ENCODE measurements around the gene PDE11A.
"Not testable (repeated sequence)": the region's sequence is repeated elsewhere in the genome, so short reads cannot be mapped to it uniquely, and the experiment has no call there.

The PDE11A gene

DNA sequence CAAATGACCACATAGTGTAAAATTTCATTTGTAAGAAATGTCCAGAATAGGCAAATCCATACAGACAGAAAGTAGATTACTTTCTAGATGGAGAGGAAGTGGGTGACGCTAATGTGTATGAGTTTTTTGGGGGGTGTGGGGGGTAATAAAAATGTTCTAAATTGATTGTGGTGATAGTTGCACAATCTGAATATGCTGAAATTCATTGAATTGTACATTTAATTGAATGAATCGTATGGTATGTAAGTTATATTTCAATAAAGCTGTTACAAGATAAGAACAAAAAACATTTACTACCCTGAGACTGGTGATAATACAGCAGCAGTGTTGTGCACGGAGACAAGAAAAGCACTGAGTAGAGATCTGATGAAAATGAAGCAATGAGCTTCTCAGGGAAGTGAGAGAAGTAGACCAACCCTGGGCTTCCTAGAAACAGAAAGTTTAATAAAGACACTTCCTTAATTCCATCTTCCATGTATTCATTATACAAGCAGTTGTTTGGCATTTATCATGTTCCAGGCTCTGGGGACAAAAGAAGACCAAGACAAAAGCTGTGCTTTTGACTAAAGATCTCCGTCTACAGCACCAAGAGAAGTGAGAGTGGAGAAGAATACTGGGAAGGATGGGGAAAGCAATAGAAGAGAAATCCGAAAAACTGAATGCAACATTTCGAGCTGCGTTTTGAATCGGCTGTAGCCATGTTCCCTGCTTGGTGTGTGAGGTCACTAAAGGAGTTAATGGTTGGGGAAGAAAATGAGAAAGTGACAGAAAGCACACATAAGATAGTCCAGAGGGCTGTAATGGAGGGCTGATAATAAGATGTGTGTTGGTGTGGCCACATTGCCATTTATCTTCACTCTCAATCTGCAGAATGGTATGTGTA lies 1.8 kb upstream of the PDE11A start:
- DNase-seq (ENCODE audit: low read depth in 3 of 3), result no peak

GRCh38 chr2:178072000-178072382 lies 586 bp downstream of the PDE11A start:
- no peak for DNase-seq (ENCODE audit: low read depth in 3 of 3)

DNA sequence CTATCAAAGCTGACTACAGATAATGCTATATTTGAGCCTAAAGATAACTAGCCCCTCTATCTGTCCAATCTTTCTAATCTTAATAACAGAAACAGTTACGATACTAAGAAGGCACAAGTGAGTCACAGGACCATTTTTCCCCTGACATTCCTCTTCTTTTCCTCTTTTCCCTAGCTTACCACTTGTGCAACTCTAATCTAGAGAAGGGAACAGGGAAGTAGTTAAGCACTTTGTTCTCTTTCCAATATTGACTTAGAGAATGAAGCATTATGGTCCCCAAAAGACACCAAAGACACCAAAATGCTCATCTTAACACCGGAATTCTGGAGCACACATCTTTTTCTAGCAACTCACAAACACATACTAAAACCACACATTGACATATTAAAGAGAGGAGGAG lies 1.8 kb downstream of the PDE11A start:
- no peak for DNase-seq (ENCODE audit: low read depth in 3 of 3)

DNA sequence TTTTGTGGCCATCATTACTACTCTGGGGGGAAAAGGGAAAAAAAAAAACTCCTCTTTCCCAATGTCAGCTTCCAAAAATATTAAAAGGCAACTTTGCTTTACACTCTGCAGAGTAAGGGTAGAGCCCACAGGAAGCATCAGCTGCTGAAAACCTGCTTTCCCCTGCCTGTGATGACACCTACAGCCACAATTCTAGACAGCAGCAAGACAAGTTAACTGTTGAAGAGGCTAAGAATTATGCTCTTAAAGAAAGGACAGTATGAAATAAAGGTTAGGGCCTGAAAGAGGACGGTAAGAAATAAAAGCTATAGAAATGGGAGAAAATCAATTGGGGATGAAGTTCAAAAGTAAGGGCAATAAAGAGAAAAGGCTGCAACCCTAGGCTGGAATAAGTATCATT lies 3.0 kb downstream of the PDE11A start:
- DNase-seq (ENCODE audit: low read depth in 3 of 3), result no peak

DNA sequence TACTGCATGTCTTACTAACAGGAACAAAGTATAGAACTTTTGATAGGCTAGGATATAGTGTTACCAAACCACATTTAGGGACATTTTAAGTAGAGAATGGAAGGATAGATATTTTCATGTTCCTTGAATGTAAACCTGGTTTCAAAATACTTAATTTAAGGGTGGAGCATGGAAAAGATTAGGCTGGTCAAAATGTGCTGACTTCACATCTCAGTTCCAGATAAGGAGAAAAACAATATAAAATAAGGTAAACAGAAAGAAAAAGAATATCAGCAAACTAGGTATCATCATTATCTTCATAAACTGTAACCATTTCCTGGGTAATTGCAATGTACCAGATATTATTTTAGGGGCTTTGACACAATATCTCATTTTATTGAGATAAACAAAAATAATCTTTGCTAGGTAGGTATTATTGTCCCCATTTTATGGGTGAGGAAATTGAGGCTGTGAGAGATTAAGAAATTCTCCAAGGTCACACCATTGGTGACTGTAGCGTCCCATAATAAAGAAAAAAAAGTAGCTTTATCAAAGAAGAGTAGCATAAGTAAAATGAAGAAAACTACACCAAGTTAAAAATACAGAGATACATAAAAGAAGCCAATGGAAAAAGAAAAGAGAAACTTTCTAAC lies 3.6 kb downstream of the PDE11A start:
- DNase-seq (ENCODE audit: low read depth in 3 of 3), result no peak

DNA sequence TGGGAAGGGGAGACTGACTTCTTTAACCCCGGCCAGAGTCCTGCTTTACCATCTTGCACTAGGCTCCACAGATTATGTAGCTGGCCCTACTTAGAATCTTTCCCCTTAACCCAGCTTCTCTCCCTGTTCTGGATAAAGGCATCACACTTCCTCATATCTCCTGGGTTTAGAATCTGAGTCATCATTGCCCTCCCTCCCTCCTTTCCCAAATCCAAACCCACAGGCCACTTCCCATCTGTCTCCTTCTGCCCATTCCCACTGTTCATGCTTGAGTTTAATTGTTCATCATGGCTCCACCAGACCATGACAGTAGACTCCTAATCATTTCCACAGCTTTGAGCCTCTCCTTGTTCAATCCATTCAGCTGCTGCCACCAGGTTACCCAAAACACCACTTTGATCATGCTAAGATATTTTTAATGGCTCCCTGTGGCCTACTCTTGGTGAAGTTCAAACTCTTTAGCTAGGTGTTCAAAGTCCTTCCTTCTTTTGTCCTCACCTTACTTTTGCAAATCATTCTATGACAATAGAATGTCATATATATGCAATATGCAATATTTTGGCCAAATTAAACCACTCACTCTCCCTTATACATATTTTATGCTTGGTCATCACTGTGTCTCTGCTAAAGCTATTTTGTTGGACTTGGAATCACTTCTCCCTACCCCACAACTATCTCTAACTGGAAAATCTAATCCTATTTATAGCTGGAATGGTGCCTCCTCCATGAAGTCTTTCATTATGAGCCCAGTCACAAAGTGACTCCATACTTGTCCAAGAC lies 5.5 kb downstream of the PDE11A start:
- no peak for DNase-seq (ENCODE audit: low read depth in 3 of 3)

- no peak for DNase-seq (ENCODE audit: low read depth in 3 of 3)
Observed at GRCh38 chr2:178066324-178066723, 6.3 kb downstream of the PDE11A start.

DNA sequence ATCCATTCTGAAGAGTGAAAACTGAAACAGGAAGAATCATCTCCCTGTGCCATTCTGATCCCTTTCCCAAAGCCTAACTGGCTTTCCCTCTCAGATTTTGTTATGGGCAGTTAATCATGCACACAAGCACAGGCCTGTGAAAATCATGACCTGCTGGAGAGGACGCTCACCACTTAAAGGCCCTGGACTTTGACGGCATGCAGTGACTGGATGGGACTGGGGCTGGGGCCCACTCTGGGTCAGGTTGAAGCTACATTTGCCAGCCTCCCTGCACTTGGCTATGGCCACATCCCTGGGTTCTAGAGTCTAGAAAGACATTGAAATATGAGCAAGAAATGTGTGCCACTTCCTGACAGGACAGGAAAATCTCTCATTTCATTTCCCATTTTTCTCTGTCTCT lies 12.9 kb downstream of the PDE11A start:
- no peak for DNase-seq (ENCODE audit: low read depth in 3 of 3)

DNA sequence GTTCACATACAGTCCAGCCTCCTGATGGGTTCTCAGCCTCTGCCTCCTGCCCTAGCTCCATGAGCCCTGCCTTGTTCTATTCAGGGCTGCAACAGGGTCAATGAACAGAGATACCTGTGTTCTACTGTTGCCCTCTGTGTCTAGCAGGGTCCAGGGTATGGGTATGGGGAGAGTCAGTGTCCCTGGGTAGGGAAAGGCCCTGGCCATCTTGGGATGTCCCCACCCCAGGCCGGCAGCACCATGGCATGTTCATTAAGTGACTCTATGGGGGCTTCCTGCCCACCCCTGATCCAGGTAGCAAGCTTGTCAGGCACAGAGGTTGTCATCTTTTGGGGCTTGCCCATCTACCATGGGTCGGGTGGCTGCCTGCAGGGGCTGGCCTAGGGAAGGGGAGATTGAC lies 13.5 kb downstream of the PDE11A start:
- DNase-seq (ENCODE audit: low read depth in 3 of 3), result no peak

- DNase-seq (ENCODE audit: low read depth in 3 of 3), result no peak
Observed at GRCh38 chr2:178057179-178057680, 15.3 kb downstream of the PDE11A start.

- DNase-seq (ENCODE audit: low read depth in 3 of 3), result no peak
Observed at GRCh38 chr2:178056345-178056744, 16.2 kb downstream of the PDE11A start.

GRCh38 chr2:178051257-178051656 lies 21.3 kb downstream of the PDE11A start:
- not testable (repeated sequence) for DNase-seq (ENCODE audit: low read depth in 3 of 3)

GRCh38 chr2:178047391-178047790 lies 25.2 kb downstream of the PDE11A start:
- DNase-seq (ENCODE audit: low read depth in 3 of 3), result no peak

GRCh38 chr2:178044836-178045235 lies 27.7 kb downstream of the PDE11A start:
- no peak for DNase-seq (ENCODE audit: low read depth in 3 of 3)

- DNase-seq (ENCODE audit: low read depth in 3 of 3), result no peak
Observed at GRCh38 chr2:178043266-178043665, 29.3 kb downstream of the PDE11A start.

- not testable (repeated sequence) for DNase-seq (ENCODE audit: low read depth in 3 of 3)
Observed at GRCh38 chr2:178033583-178033982, 39.0 kb downstream of the PDE11A start.

- no peak for DNase-seq (ENCODE audit: low read depth in 3 of 3)
Observed at GRCh38 chr2:178029342-178029741, 43.2 kb downstream of the PDE11A start.

DNA sequence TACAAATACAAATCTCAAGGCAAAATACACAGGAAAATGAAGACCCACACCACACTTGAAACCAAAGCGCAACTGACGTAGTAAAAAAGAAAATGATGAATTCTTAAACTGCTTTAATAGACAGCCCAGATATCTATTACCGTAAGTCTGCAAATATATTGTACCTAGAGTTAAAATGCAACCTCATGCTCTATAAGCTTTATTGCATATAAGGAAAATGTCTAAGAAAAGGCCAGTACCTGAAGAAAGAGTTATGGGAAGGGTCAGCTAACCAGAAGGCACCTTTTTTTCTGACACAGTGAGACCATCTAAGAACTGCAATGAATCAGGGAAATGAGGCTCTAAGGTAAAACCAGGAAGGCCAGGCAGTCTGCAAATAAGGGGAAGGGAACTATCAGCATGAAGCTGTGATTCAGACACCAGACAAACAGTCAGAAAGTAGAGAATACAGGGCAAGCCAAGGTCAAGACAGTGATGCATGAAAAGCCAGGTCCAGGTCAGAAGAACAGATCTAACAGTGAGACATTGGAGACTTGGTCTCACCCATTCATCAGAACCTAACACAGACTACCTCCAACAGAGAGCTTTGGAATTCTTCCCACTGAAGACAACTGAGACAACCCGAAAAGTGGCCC lies 46.9 kb downstream of the PDE11A start:
- DNase-seq (ENCODE audit: low read depth in 3 of 3), result no peak

DNA sequence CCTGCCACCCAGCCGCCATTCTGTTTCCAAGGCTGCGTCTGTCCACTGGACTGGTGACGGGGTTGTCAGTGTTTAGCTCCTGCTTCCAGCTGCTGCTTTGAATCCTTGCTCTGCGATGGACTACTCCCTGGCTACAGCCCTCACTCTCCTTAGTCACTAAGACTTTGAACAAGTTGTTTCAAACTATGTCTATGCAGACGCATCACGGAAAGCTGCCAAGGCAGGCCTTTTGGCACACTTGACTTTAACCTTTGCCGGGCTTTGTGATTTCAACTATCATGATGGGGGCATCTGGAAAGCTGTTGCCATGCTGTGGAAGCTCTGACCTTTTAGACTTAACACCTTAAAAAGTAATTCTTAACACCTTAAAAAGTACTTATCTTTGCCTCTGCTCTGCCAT lies 54.4 kb downstream of the PDE11A start:
- DNase-seq (ENCODE audit: low read depth in 3 of 3), result no peak

DNA sequence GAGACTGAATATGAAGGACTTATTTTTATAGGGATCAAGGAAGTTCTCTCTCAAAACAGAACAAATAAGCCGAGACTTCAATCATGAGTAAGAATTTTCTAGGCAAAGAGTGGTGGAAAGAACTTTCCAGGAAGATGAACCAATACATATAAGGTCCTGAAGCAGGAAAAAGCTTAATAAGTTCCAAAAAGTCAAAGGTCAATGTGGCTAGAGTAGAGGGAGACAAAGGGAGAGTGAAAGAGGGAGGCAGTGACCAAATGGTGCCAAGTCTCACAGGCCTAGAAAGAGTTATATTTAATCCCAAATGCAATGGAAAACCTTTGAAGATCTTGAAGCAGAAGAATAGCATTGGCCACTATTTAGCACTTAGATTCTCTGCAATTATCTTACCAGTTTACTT lies 56.0 kb downstream of the PDE11A start:
- no peak for DNase-seq (ENCODE audit: low read depth in 3 of 3)

DNA sequence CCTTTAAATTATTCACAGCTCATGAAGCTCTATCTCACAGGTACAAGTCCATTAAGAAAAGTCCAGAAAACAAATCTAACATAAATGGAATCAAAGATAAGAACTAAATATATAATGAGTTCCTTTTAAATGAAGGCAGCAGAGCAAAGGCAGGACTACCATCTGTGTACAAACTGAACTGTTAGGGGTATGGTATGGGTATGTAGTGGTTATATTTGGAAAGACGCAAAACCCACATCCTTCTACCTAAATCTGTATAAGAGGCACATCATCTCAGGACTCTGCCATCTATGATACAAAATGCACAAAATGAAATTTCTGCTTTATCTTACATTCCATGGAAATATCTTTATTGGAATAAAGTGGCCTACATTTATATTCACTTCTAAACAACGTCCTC lies 59.9 kb downstream of the PDE11A start:
- DNase-seq (ENCODE audit: low read depth in 3 of 3), result no peak

DNA sequence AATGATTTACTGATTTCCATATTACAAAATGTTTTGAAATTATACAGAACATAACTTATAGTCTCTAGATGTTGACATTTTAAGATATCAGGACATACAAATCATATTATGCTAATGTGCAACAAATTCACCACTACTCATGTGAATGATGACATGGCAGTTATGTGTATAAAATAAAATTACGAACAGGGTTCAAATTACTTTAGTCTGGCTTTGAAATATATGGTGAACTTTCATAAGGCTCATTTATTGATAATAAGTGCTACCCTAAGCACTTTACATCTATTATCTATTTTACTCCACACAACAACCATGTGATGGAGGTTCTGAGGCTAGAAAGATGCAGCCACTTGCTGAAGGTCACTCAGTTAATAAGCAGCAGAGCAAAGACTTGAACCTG lies 62.8 kb downstream of the PDE11A start:
- no peak for DNase-seq (ENCODE audit: low read depth in 3 of 3)

Data from stimulated activated CD4-positive, alpha-beta T cell treated with anti-CD3 and anti-CD28 coated beads, TNF-alpha, amount 100 ng/mL, for 4 hours (primary cell).